Activated CD8-positive, alpha-beta T cell treated with anti-CD3 and anti-CD28 coated beads for 36 hours (primary cell): Measurements from ENCODE around the gene MPC2. TPM values are rescaled to one million over a fixed set of nuclear protein-coding genes. Genes with fewer than 3 reads are reported as not detected.

Source experiments
- ATAC-seq: fragments of 200-7000 bp; cut with Tn5 transposase; one replicate; pipeline ENCODE4 v1.10.0; 2021; ENCODE audit warnings: mild to moderate bottlenecking, moderate library complexity
- CTCF ChIA-PET: fragments of 350-600 bp; sonication (Branson Sonifier 250); formaldehyde crosslinking; loops from one replicate; lab custom pipeline; 2021; ENCODE audit warnings: antibody characterized with exemption; lab: Charles Lee
- POLR2A ChIA-PET: fragments of 350-600 bp; sonication (Branson Sonifier 250); formaldehyde crosslinking; loops from one replicate; lab custom pipeline; 2021; ENCODE audit warnings: antibody characterized with exemption; lab: Charles Lee
- DNase-seq: peaks from one replicate; pipeline ENCODE4 v3.0.0-alpha.2; 2020
- H3K27ac Mint-ChIP-seq: one replicate; pipeline ENCODE4 v1.8.0; 2021; ENCODE audit warnings: mild to moderate bottlenecking, mixed read lengths
- H3K27me3 Mint-ChIP-seq: one replicate; pipeline ENCODE4 v1.8.0; 2021; ENCODE audit warnings: mixed read lengths
- H3K36me3 Mint-ChIP-seq: one replicate; pipeline ENCODE4 v1.8.0; 2021; ENCODE audit warnings: low read depth, mixed read lengths
- H3K4me1 Mint-ChIP-seq: one replicate; pipeline ENCODE4 v1.8.0; 2021; ENCODE audit warnings: low read depth, mixed read lengths
- H3K4me3 Mint-ChIP-seq: one replicate; pipeline ENCODE4 v1.8.0; 2021; ENCODE audit warnings: mild to moderate bottlenecking, moderate library complexity, mixed read lengths
- H3K9me3 Mint-ChIP-seq: one replicate; pipeline ENCODE4 v1.8.0; 2021; ENCODE audit warnings: mixed read lengths
- intact Hi-C: fragments of 100-400 bp; cut with micrococcal nuclease; formaldehyde crosslinking; loops from one replicate; pipeline ENCODE4 v1.10.0; 2022
- total RNA-seq, 2 experiments: library from RNA; stranded (reverse); gene quantifications; one replicate each; pipeline ENCODE4 v1.2.3, GENCODE V29; 2021
- TF ChIP-seq, protein P1 (sequence below): fragments of 200-600 bp; IDR thresholded peaks from one replicate; pipeline ENCODE4 v1.8.0; 2022; ENCODE audit warnings: antibody characterized with exemption, mild to moderate bottlenecking

Gene MPC2
- total RNA-seq, 2 experiments from 2014 or later: 64.9 to 69.4 TPM

DNA sequence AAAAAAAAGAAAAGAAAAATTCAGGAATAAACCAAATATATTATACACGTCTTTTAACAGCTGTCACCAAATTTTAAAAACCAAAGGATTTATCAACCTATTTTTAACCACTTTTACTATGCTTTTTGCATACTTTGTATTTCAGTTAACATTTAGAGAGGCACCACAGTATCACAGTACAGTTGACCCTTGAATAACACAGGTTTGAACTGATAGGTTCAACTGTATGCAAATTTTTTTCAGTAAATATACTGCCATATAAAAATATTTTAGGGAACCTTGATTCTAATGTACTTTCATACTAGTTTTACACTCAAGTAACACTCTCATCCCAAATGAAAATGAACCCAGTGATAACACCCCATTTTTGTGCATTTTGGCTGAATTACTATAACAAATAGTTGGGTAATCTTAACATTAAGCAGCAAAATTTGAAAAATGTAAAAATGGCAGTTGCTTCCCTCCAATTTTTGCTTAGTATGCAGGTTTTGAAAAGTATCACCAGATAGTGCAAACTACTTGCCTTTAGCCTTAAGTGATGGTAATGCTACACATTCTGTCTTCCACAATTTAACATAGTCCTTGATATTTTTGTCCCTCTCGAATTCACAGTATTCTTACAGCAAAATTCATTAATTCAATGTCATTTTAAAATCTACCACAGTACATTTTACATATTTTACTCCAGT lies 12.2 kb downstream of the MPC2 start:
- Mint-ChIP-seq H3K36me3 (peaks cover 13% of the 10 kb centered on the region), H3K4me1 (peaks cover 17% of the 10 kb centered on the region), H3K27ac (no peak overlapping the region), H3K9me3 (no peaks in the 10 kb centered on the region), H3K27me3 (no peaks in the 10 kb centered on the region), H3K4me3 (no peak overlapping the region)
- ATAC-seq: no peak
- POLR2A ChIA-PET: interaction anchor here (1.4 kb wide), 1 partner anchor 9 kb away, joined by 5 read pairs; no protein-coding TSS in a partner anchor
- no peak for DNase-seq
- CTCF ChIA-PET: interaction anchor here (0.8 to 1.4 kb wide), 4 partner anchors 11 to 160 kb away, joined by 3 to 4 read pairs (median 3); partner anchors contain the start of genes ADCY10 and DCAF6
- TF ChIP-seq, protein P1, sequence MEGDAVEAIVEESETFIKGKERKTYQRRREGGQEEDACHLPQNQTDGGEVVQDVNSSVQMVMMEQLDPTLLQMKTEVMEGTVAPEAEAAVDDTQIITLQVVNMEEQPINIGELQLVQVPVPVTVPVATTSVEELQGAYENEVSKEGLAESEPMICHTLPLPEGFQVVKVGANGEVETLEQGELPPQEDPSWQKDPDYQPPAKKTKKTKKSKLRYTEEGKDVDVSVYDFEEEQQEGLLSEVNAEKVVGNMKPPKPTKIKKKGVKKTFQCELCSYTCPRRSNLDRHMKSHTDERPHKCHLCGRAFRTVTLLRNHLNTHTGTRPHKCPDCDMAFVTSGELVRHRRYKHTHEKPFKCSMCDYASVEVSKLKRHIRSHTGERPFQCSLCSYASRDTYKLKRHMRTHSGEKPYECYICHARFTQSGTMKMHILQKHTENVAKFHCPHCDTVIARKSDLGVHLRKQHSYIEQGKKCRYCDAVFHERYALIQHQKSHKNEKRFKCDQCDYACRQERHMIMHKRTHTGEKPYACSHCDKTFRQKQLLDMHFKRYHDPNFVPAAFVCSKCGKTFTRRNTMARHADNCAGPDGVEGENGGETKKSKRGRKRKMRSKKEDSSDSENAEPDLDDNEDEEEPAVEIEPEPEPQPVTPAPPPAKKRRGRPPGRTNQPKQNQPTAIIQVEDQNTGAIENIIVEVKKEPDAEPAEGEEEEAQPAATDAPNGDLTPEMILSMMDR: no peak
- intact Hi-C loops: no loop called here

DNA sequence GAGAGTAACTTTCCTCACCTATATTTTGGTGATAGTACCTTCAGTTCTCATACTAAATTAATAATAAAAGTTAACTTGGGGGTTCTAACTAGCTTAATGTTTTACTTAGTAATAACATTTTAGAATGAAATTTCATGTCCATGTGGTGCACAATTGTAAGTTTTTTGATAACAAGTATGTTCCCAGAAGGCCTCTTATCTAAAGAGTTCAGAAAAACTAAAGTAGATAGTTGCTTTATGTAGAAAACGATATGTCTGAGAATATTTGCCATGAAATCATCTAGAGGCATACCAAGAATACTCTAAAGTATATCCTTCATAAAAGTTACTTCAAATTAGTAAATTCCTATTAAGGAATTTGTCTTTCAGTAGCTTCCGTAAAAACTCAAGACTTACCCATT lies 12.8 kb downstream of the MPC2 start:
- CTCF ChIA-PET: interaction anchor here (0.8 to 1.4 kb wide), 4 partner anchors 10 to 161 kb away, joined by 3 to 4 read pairs (median 3); partner anchors contain the start of genes ADCY10 and DCAF6
- ATAC-seq (no peak), DNase-seq (no peak)
- POLR2A ChIA-PET: interaction anchor here (1.4 kb wide), 1 partner anchor 10 kb away, joined by 5 read pairs; no protein-coding TSS in a partner anchor
- no peak overlapping the region for H3K4me3 Mint-ChIP-seq
- TF ChIP-seq, protein P1: no peak
- H3K36me3 Mint-ChIP-seq: peaks cover 13% of the 10 kb centered on the region
- no peaks in the 10 kb centered on the region for H3K27me3 Mint-ChIP-seq
- H3K4me1 Mint-ChIP-seq: peaks cover 15% of the 10 kb centered on the region
- intact Hi-C loops: no loop called here
- H3K9me3 Mint-ChIP-seq: no peaks in the 10 kb centered on the region
- no peak overlapping the region for H3K27ac Mint-ChIP-seq

DNA sequence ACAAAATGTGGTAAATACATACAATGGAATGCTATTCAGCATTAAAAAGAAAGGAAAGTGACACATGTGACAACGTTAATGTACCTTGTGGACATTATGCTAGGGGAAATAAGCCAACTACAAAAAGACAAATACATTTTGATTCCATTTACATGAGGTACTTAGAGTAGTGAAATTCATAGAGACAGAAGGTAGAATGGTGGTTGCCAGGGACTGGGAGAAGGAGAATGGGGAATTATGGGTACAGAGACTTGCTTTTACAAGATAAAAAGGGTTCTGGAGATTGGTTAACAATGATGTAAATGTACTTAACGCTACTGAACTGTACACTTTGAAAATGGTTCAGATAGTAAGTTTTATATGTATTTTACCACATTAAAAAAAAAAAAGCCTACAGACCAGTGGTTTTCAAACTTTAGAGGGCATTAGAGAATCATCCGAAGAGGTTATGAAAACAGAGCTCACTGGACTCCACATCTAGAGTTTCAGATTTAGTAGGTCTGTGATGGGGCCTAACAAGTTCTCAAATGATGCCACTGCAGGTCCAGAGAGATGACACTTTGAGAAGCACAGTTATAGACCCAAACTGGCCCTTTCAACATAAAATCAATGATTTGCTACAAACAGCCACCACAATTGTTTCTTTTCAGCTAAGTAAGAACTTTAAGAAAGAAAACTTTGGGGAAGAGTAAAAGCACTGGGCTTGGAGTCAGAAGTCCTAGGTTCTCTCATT lies 13.4 kb downstream of the MPC2 start:
- Mint-ChIP-seq H3K4me3 (no peak overlapping the region), H3K27me3 (no peaks in the 10 kb centered on the region), H3K27ac (peak overlapping the region; percentile 23), H3K36me3 (peaks cover 13% of the 10 kb centered on the region), H3K4me1 (peaks cover 15% of the 10 kb centered on the region), H3K9me3 (no peaks in the 10 kb centered on the region)
- intact Hi-C loops: no loop called here
- ATAC-seq: no peak
- DNase-seq: no peak
- TF ChIP-seq, protein P1: no peak
- ChIA-PET CTCF (interaction anchor here (0.8 to 1.4 kb wide), 4 partner anchors 10 to 161 kb away, joined by 3 to 4 read pairs (median 3); partner anchors contain the start of genes ADCY10 and DCAF6), POLR2A (interaction anchor here (1.4 kb wide), 1 partner anchor 10 kb away, joined by 5 read pairs; no protein-coding TSS in a partner anchor)

DNA sequence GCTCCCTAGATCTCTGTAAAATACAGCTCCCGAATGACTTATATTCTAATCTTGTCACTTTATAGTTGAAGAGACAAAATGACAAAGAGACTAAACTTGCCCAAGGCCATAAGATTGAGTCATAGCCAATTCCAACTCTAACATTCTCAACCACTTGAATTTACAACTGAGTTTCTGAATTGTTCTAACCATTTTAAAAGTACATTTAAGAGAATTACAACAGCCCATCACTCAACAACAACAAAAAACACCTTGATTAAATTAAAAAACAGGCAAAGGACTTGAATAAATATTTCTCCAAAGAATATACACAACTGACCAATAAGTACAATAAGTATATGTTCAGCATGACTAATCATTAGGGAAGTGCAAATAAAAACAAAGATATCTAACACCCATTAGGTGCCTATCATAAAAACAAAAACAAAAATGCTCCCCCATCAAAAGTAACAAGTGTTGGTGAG lies 14.2 kb downstream of the MPC2 start:
- H3K27ac Mint-ChIP-seq: no peak overlapping the region
- DNase-seq: no peak
- H3K9me3 Mint-ChIP-seq: no peaks in the 10 kb centered on the region
- no peaks in the 10 kb centered on the region for H3K27me3 Mint-ChIP-seq
- intact Hi-C loops: no loop called here
- H3K4me1 Mint-ChIP-seq: peaks cover 15% of the 10 kb centered on the region
- no peak for ATAC-seq
- ChIA-PET POLR2A (interaction anchor here (1.1 to 1.8 kb wide), 2 partner anchors 8 to 13 kb away, joined by 4 to 6 read pairs; no protein-coding TSS in a partner anchor), CTCF (interaction anchor here (0.6 kb wide), 1 partner anchor 109 kb away, joined by 3 read pairs; no protein-coding TSS in a partner anchor)
- TF ChIP-seq, protein P1: no peak
- no peak overlapping the region for H3K4me3 Mint-ChIP-seq
- peaks cover 16% of the 10 kb centered on the region for H3K36me3 Mint-ChIP-seq
